Neuron (in vitro differentiated cells): Measurements from ENCODE around the gene FCHSD2.

ENCODE experiments used
- H2AFZ ChIP-seq: one replicate; pipeline ENCODE4 v1.6.1; 2013; ENCODE audit warnings: low read depth, mild to moderate bottlenecking, inconsistent platforms, low read length, moderate library complexity
- H3K27me3 ChIP-seq: one replicate; pipeline ENCODE4 v1.6.1; 2013; ENCODE audit warnings: low read length; ENCODE audit not compliant: insufficient read depth
- H3K36me3 ChIP-seq: one replicate; pipeline ENCODE4 v1.6.1; 2013; ENCODE audit warnings: low read length; ENCODE audit not compliant: insufficient read depth
- H3K4me1 ChIP-seq: one replicate; pipeline ENCODE4 v1.6.1; 2013; ENCODE audit warnings: low read length; ENCODE audit not compliant: insufficient read depth
- H3K4me3 ChIP-seq: 2 replicates; pipeline ENCODE4 v1.5.1; 2013; ENCODE audit warnings: mild to moderate bottlenecking, low read length, moderate library complexity
- H3K9me3 ChIP-seq: one replicate; pipeline ENCODE4 v1.6.1; 2013; ENCODE audit warnings: low read length

Gene FCHSD2

DNA sequence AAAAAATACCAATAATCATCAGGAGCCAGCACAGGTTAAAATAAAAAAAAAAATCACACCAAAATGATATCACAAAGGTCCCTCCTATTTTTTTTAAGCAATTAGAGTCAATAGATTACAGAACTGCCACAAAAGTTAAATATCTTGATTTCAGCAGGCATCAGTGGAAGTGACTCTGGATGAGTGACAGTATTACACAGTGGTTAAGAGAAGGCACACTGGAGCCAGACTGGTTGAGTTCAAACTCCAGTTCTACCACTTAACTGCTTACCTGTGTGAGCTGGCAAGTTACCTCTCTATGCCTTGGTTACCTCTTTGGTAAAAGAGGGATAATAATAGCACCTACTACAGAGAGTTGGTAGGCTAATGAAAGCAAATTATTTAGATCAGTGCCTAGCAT lies 179.4 kb downstream of the FCHSD2 start:
- Histone ChIP-seq H3K4me1 (no peaks in the 10 kb centered on the region), H3K9me3 (no peaks in the 10 kb centered on the region), H3K27me3 (no peaks in the 10 kb centered on the region), H3K36me3 (no peaks in the 10 kb centered on the region), H3K4me3 (no peak overlapping the region), H2AFZ (no peak overlapping the region)

- H3K27me3 ChIP-seq = no peaks in the 10 kb centered on the region
- H2AFZ ChIP-seq = no peak overlapping the region
- no peak overlapping the region for H3K4me3 ChIP-seq
- no peaks in the 10 kb centered on the region for H3K36me3 ChIP-seq
- peaks cover 2% of the 10 kb centered on the region for H3K9me3 ChIP-seq
- H3K4me1 ChIP-seq = no peaks in the 10 kb centered on the region
These were observed 180.0 kb downstream of the FCHSD2 start for GRCh38 chr11:72962084-72962483.

DNA sequence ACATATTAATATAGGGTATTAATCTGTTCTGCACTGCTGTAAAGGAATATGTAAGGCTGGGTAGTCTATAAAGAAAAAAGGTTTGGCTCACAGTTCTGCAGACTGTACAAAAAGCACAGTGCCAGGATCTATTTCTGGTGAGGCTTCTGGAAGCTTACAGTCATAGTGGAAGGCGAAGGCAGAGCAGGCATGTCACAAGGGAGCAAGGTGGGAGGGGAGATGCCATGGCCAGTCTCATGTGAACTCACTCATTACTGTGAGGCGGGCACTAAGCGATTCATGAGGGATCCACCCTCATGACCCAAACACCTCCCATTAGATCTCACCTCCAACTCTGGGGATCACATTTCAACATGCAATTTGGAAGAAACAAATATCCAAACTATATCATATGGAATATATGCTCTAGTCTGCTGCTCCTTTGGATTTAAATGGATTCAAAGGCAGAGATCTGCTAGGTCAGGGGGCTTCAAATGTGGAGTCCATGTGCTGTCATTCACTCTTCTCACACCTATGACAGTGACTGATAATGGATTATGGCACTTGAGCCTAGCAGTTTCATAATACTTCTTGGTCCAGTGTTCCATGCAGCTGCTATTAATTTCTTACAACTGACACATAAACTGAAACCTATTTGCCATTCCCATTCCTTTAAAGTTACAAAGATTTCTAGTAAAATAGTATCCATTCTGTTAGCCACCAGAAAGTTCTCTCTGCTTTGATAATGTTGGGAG lies 182.0 kb downstream of the FCHSD2 start:
- Histone ChIP-seq H3K9me3 (peaks cover 2% of the 10 kb centered on the region), H3K4me1 (no peaks in the 10 kb centered on the region), H3K27me3 (no peaks in the 10 kb centered on the region), H3K36me3 (no peaks in the 10 kb centered on the region), H2AFZ (no peak overlapping the region), H3K4me3 (no peak overlapping the region)

DNA sequence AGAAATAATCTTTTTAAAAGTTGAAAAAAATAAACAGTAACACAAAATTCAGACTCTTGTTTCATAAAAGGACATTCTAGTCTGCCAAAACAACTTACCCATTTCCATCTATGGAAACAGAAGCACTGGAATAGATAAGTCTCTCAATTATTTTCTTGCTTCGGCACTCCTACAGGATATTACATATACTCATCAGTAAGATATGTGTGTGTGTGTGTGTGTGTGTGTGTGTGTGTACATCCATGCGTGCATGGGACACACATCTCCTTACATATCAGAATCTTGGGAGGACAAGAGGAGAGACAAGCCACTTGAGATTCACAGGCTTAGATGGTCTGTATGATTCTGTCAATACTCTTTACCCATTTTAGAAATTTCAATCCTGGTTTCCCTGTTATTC lies 183.3 kb downstream of the FCHSD2 start:
- H2AFZ ChIP-seq = no peak overlapping the region
- H3K4me3 ChIP-seq = no peak overlapping the region
- no peaks in the 10 kb centered on the region for H3K36me3 ChIP-seq
- peaks cover 2% of the 10 kb centered on the region for H3K9me3 ChIP-seq
- no peaks in the 10 kb centered on the region for H3K27me3 ChIP-seq
- no peaks in the 10 kb centered on the region for H3K4me1 ChIP-seq

DNA sequence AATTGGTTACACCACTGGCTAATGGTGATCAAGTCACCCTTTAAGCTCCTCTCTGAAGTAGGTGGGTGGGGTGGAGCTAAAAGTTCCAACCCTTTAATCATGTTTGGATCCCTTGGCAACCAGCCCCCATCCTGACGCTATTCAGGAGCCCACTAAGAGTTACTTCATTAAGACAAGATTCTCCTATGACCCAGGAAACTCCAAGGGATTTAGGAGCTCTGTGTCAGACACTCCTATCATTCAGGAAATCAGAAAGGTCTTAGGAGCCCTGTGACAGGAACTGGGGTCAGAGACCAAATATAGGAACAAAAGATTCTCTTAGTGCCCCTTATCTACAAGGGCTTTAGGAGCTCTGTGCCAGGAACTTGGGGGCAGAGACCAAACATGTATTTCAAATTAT lies 186.7 kb downstream of the FCHSD2 start:
- H3K9me3 ChIP-seq = peaks cover 2% of the 10 kb centered on the region

DNA sequence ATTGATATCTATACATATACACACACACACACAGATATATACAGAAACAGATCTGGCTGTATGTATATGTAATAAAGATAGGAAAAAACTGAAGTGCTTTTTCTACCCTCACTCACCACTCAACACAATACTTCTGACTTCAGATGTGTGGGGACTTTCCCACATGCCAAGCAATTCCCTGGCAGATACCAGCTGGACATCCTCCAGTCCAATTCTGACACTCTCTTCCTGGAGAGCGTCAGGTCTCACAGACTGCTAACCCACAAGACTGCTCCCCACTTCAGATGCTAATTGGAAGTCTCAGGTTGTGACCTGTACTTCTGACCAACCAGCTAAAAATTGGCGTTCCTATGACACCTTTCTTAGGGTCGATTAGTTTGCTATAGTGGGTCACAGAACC lies 187.3 kb downstream of the FCHSD2 start:
- H2AFZ ChIP-seq = no peak overlapping the region
- no peak overlapping the region for H3K4me3 ChIP-seq

More for the DNA sequence above, 186.7 kb downstream of the FCHSD2 start:
- Histone ChIP-seq H2AFZ (no peak overlapping the region), H3K4me3 (no peak overlapping the region), H3K4me1 (no peaks in the 10 kb centered on the region), H3K36me3 (no peaks in the 10 kb centered on the region), H3K27me3 (no peaks in the 10 kb centered on the region)

GRCh38 chr11:72953637-72954036 lies 188.5 kb downstream of the FCHSD2 start:
- Histone ChIP-seq H3K27me3 (no peaks in the 10 kb centered on the region), H3K36me3 (no peaks in the 10 kb centered on the region), H3K4me3 (no peak overlapping the region), H3K4me1 (no peaks in the 10 kb centered on the region), H3K9me3 (peaks cover 2% of the 10 kb centered on the region), H2AFZ (no peak overlapping the region)

More for the DNA sequence above, 187.3 kb downstream of the FCHSD2 start:
- H3K27me3 ChIP-seq = no peaks in the 10 kb centered on the region
- peaks cover 2% of the 10 kb centered on the region for H3K9me3 ChIP-seq
- H3K36me3 ChIP-seq = no peaks in the 10 kb centered on the region
- H3K4me1 ChIP-seq = no peaks in the 10 kb centered on the region

DNA sequence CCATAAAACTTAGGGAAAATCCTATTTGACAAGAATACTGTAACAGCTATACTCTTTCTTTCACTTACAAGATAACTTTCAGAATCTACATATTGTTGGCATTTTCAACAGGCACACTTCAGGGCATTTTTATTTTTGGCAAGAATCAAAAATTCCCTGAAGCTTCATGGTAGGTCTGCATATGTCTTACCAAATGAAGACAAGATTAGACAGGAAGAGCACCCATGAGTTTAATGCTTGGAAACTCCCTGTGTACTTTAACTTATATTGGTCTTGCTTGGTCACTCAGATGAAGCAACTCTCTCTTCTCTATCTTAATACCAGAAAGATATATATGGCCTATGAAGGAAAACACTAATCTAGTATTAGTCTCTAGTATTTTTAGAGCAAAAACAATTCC lies 190.2 kb downstream of the FCHSD2 start:
- no peak overlapping the region for H2AFZ ChIP-seq
- no peak overlapping the region for H3K4me3 ChIP-seq
- H3K27me3 ChIP-seq = no peaks in the 10 kb centered on the region
- H3K9me3 ChIP-seq = no peaks in the 10 kb centered on the region
- H3K36me3 ChIP-seq = no peaks in the 10 kb centered on the region
- H3K4me1 ChIP-seq = no peaks in the 10 kb centered on the region

DNA sequence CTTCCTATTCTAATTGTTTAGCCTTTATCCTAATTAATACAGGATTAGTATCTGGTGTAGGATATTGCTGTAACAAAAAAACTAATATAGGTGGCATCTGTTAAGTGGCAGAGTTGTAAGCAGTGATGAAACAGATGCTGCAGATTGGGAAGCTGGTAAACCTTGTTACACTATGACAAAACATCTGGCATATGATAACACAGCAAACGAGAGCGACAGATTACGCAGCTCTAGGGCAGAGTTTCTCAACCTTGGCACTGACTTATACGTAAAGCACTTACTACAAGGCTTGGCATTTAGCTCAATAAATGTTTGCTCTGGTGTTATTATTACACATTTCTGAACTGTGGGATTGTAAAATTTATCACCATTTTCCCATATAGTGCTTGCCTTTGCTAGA lies 190.9 kb downstream of the FCHSD2 start:
- no peaks in the 10 kb centered on the region for H3K27me3 ChIP-seq
- no peak overlapping the region for H3K4me3 ChIP-seq
- H3K4me1 ChIP-seq = no peaks in the 10 kb centered on the region
- no peaks in the 10 kb centered on the region for H3K36me3 ChIP-seq
- H2AFZ ChIP-seq = no peak overlapping the region
- no peaks in the 10 kb centered on the region for H3K9me3 ChIP-seq

- H3K4me1 ChIP-seq = no peaks in the 10 kb centered on the region
- no peak overlapping the region for H2AFZ ChIP-seq
- no peak overlapping the region for H3K4me3 ChIP-seq
- no peaks in the 10 kb centered on the region for H3K27me3 ChIP-seq
- H3K9me3 ChIP-seq = no peaks in the 10 kb centered on the region
- H3K36me3 ChIP-seq = no peaks in the 10 kb centered on the region
These were observed 191.4 kb downstream of the FCHSD2 start for GRCh38 chr11:72950685-72951084.

- H3K36me3 ChIP-seq = no peaks in the 10 kb centered on the region
- H3K4me3 ChIP-seq = no peak overlapping the region
- no peaks in the 10 kb centered on the region for H3K9me3 ChIP-seq
- H2AFZ ChIP-seq = no peak overlapping the region
- H3K27me3 ChIP-seq = no peaks in the 10 kb centered on the region
- no peaks in the 10 kb centered on the region for H3K4me1 ChIP-seq
These were observed 194.9 kb downstream of the FCHSD2 start for GRCh38 chr11:72947229-72947628.

DNA sequence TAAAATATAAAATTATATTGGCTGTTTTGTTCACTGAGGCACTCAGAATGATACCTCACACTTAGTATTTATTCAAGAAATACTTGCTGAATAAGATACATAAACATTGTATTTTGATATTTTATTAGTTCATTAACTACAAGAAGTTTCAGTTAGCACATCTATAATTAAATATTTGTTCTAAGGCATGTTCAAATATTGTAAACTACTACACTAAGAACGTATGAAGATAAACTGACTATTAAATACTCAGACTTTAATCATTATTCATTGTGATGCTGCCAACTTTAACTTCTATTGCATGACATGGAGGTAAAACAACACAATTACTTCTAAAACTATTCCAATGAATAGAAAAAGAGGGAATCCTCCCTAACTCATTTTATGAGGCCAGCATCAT lies 198.5 kb downstream of the FCHSD2 start:
- Histone ChIP-seq H2AFZ (no peak overlapping the region), H3K9me3 (peaks cover 4% of the 10 kb centered on the region), H3K4me1 (no peaks in the 10 kb centered on the region), H3K36me3 (no peaks in the 10 kb centered on the region), H3K4me3 (no peak overlapping the region), H3K27me3 (no peaks in the 10 kb centered on the region)

GRCh38 chr11:72940417-72940816 lies 201.7 kb downstream of the FCHSD2 start:
- Histone ChIP-seq H3K27me3 (no peaks in the 10 kb centered on the region), H2AFZ (no peak overlapping the region), H3K4me3 (no peak overlapping the region), H3K36me3 (no peaks in the 10 kb centered on the region), H3K4me1 (no peaks in the 10 kb centered on the region), H3K9me3 (peaks cover 4% of the 10 kb centered on the region)

DNA sequence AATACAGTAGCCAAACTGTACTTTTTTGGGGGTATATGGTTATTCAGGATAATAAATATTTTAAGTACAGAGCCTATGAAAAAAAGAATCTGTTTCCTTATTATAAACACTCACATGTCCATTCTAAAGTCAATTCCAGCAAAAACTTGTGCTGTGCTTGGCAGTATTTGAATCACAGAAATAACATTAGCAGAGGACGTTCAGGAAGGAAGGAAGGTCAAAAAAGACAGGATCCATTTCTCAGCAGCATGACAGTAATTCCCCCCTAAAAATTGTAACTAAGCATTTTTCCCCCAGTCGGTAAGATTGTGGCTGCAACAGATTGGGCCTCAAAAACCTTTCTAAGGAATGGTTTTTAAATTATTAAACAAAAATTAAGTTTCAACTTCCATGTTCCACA lies 203.1 kb downstream of the FCHSD2 start:
- H3K27me3 ChIP-seq = no peaks in the 10 kb centered on the region
- H3K36me3 ChIP-seq = no peaks in the 10 kb centered on the region
- no peak overlapping the region for H3K4me3 ChIP-seq
- H3K9me3 ChIP-seq = peaks cover 4% of the 10 kb centered on the region
- H3K4me1 ChIP-seq = no peaks in the 10 kb centered on the region
- H2AFZ ChIP-seq = no peak overlapping the region
